GM12878 (cell line): ENCODE measurements around the gene APBA1.

Experiments used
- CBX5 ChIP-seq: sonication (generic); IDR thresholded peaks from 2 replicates; pipeline ENCODE4 v1.6.1; 2016; ENCODE audit warnings: low read depth, moderate library complexity, mild to moderate bottlenecking, inconsistent platforms
- CTCF ChIP-seq, 3 experiments: IDR thresholded peaks in 2 of 3; conservative IDR thresholded peaks in 1 of 3; 2 replicates each; pipeline ENCODE4 v1.5.1; 2011; ENCODE audit warnings: low read depth in 3 of 3, low read length in 3 of 3, mild to moderate bottlenecking in 3 of 3, control low read depth in 2 of 3, moderate library complexity in 2 of 3, inconsistent platforms in 1 of 3, mixed read lengths in 1 of 3; ENCODE audit not compliant: control insufficient read depth in 2 of 3, insufficient read depth in 1 of 3; ENCODE audit errors: extremely low read depth in 1 of 3
- CUX1 ChIP-seq: IDR thresholded peaks from 2 replicates; pipeline ENCODE4 v1.6.1; 2012; ENCODE audit warnings: improper control_type of control experiment, low read depth, low read length; ENCODE audit not compliant: insufficient replicate concordance
- E2F4 ChIP-seq: IDR thresholded peaks from 2 replicates; pipeline ENCODE4 v1.6.1; 2012; ENCODE audit warnings: low read depth, low read length, improper control_type of control experiment
- EGR1 ChIP-seq, 2 experiments: IDR thresholded peaks; 1 replicate in 1 of 2; 2 replicates in 1 of 2; pipeline ENCODE4 v1.6.1; 2011 to 2012; ENCODE audit warnings: low read depth in 2 of 2, low read length in 2 of 2, borderline replicate concordance in 1 of 2, mild to moderate bottlenecking in 1 of 2, moderate library complexity in 1 of 2
- EZH2 ChIP-seq: IDR thresholded peaks from 2 replicates; pipeline ENCODE4 v1.6.1; 2012; ENCODE audit warnings: low read depth, mild to moderate bottlenecking, control low read depth, inconsistent platforms, low read length, borderline replicate concordance; ENCODE audit not compliant: control insufficient read depth
- GABPA ChIP-seq: IDR thresholded peaks from 2 replicates; pipeline ENCODE4 v1.6.1; 2014; ENCODE audit warnings: antibody characterized with exemption, low read depth, mild to moderate bottlenecking, inconsistent platforms
- JUNB ChIP-seq: IDR thresholded peaks from 2 replicates; pipeline ENCODE4 v1.6.1; 2016; ENCODE audit warnings: antibody characterized with exemption, mild to moderate bottlenecking
- JUND ChIP-seq: IDR thresholded peaks from 2 replicates; pipeline ENCODE4 v1.6.1; 2012; ENCODE audit warnings: low read depth, mild to moderate bottlenecking, low read length, improper control_type of control experiment, moderate library complexity
- NR2C2 ChIP-seq: IDR thresholded peaks from 2 replicates; pipeline ENCODE4 v1.6.1; 2011; ENCODE audit warnings: borderline replicate concordance, low read depth; ENCODE audit not compliant: control insufficient read depth, insufficient read length
- POLR2AphosphoS5 ChIP-seq: IDR thresholded peaks from 2 replicates; pipeline ENCODE4 v1.6.1; 2011; ENCODE audit warnings: mild to moderate bottlenecking, low read length, inconsistent platforms
- TCF12 ChIP-seq: IDR thresholded peaks from 2 replicates; pipeline ENCODE4 v1.6.1; 2011; ENCODE audit warnings: low read depth, mild to moderate bottlenecking, low read length
- ZNF207 ChIP-seq: fragments of 450-650 bp; IDR thresholded peaks from 2 replicates; pipeline ENCODE4 v1.6.1; 2014; ENCODE audit warnings: antibody characterized with exemption, mild to moderate bottlenecking, borderline replicate concordance

GRCh38 chr9:69582544-69583297 is 89.5 kb downstream of the APBA1 start:
- no peak for TF ChIP-seq CTCF (IDR thresholded peaks at IDR 0.05 in 2 of 3, conservative IDR thresholded peaks at IDR 0.05 in 1 of 3; ENCODE audit: control insufficient read depth in 2 of 3, extremely low read depth in 1 of 3, insufficient read depth in 1 of 3, low read depth in 3 of 3, low read length in 3 of 3)
- TF ChIP-seq ZNF207: no peak
- no peak for TF ChIP-seq EZH2
- TF ChIP-seq NR2C2: no peak
- no peak for TF ChIP-seq CUX1
- TF ChIP-seq GABPA: no peak
- no peak for TF ChIP-seq E2F4
- no peak for TF ChIP-seq EGR1 (IDR thresholded peaks at IDR 0.05; ENCODE audit: borderline replicate concordance in 1 of 2, low read depth in 2 of 2, low read length in 2 of 2)
- no peak for TF ChIP-seq JUND
- no peak for TF ChIP-seq POLR2AphosphoS5
- no peak for TF ChIP-seq TCF12
- no peak for TF ChIP-seq CBX5
- TF ChIP-seq JUNB: no peak
